Iris pigment epithelial cell (primary cell): ENCODE measurements around the gene CD36.
"Not testable (repeated sequence)": the region's sequence is repeated elsewhere in the genome, so short reads cannot be mapped to it uniquely, and the experiment has no call there.

Source experiments
- DNase-seq: peaks from one replicate; pipeline ENCODE4 v3.0.0-alpha.2; 2011; ENCODE audit warnings: low read depth

The CD36 gene

DNA sequence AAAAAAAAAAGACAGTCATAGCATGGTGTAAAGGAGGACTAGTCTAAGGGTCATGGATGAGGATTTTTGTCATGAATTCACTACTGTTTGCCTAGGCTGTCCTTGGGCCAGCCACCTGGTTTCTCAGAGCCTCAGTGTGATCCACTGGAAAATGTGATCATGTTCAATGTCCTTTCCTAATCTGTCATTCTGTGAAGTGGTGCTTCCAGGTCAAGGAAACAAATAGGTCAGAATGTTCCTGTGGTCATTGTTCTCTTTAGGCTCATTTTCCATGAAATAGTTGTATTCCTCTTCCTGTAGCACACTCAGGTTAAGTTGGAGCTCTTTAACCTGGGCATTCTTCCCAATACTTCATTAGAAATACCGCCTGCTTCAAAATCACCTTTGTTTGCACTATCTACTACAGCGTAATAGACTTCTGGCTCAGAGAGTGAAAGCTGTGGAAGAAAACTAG, 16.5 kb downstream of the CD36 start:
- no peak for DNase-seq

DNA sequence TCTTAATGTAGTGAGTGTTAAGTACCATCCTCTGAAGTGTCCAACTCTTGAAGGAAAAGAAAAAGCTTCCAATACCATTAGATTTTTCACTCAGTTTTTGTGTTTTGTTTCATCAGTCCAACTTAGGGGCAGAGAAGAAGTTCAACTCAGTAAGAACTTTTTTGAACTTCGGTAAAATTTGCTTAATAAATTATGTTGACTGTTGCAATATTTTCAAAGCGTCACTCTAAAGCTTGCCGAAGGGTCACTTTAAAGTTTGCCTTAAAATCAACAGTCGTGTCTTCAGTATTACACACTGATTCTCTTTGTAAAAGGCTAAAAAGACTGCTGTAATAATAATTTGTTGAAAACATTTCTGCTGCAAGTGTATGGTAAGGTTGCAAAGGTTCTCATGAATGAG, 17.6 kb downstream of the CD36 start:
- DNase-seq: no peak

DNA sequence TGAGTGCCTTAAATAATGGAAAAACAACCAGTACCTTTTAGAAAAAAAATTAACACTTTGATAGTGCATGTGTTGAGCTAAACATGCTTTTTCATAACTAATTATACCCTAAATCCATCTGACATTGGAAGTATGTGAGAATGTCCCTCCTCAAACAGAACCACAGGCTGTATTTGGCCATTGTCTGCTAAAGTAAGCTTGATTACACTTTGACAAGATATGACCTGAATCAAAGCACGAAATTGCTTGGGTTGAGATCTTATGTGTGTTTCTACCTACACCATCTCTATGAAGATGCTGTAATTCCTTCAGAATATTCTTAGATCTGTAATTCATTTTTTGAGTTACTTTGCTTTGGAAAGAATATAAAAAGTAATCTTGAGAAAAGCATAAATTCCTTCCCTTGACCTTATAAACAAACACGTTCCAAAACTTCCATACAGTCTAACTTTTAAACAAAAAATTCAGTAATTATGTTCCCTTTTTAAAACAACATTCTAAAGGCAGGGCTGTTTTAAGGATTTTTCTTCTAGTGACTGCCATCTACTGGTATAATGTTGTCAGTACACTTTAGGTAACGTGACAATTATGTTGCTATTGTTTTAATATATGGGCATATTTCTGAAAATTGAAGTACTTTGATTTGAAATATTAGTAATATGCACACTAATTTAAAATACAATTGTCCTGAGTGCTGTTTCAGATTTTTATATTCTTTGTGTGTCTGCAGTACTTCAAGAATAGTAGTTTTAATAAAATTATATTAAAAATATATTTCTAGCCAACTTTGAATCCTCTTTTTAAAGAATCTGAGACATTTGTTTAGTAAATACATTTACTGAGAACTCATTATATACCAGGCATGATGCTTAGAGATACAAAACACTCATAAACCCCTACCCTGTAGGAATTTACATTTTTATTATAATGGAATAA, 20.9 kb downstream of the CD36 start:
- DNase-seq: peak; percentile 28

DNA sequence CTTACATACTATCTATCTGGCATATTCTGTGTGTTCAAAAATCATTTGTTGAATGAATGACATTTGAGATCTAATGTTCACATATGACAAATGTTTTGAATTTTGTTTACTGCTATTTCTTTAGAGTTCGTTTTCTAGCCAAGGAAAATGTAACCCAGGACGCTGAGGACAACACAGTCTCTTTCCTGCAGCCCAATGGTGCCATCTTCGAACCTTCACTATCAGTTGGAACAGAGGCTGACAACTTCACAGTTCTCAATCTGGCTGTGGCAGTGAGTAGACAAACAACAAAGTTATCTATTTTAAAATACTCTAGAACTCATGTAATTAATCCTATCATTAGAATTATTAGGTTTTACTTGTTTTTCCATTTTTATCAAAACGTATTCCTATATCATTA, 22.5 kb downstream of the CD36 start:
- no peak for DNase-seq

DNA sequence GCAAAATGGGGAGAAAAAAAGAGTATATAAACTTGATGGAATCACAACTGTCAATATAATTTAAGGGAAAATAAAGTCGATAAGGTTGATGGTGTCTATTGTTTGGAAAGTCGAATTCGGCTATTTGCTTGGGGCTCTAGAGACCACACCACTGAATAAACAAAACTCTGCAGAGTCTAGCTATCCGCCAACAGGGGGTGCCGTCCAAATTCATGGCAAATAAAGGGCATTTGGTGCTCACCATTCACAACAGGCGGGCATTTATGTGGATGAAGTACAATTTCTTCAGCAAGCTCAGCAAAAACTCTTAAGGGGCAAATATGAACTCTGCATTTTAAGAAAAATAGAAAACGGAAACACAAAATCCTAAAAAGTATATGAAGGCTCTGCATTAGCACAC, 23.3 kb downstream of the CD36 start:
- DNase-seq: peak; percentile 6

DNA sequence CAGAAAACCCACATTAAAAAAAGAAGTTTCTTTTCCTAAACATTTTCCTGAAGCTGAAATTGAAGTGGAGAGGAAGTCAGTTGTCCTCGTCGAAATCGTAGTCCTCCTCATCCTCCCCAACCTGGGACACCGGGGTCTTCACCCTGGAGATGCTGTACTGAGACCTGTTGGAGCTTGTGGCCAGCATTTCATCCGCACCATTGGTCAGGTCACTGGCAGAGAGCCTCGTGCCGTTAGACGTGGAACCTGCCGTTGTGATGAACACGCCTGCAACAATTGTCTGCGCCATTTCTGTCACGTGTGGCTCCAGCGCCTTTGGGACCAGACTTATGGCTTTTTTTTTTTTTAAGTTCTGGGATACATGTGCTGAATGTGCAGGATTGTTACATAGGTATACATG, 23.8 kb downstream of the CD36 start:
- no peak for DNase-seq

DNA sequence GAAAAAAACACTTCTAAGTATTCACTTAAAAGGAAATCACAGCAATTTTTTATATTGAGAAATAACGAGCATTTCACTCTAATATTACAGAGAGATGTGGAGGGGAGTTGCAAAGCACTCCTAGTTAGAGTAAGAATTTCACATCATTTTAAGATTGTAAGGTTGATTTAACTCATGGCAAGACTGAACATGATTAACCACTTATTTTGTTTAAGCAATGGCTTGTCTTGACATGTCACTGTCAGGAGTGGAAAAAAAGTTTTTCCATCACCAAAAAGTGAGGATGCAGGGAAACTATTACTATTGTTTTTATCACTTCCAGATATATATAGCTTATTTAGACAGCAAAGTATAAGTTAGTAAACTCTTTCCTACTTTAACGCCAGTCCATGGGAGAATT, 27.1 kb downstream of the CD36 start:
- DNase-seq: no peak

DNA sequence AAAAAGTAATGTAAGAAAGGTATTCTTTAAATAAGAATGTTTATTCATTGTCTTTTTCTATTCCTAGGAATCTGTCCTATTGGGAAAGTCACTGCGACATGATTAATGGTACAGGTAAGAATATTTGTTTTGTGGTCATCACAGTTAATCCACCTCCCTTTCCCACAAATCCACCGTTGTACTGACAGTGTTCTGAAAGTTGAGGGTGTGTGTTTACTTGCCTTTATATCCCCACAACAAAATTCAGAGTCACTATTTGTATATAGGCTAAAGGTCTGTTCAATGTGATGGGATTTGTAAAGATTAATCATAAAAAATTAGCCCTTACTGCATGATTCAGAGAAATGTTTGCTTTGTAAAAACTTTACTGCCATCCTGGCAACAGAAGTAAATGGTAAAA, 27.9 kb downstream of the CD36 start:
- DNase-seq: no peak

DNA sequence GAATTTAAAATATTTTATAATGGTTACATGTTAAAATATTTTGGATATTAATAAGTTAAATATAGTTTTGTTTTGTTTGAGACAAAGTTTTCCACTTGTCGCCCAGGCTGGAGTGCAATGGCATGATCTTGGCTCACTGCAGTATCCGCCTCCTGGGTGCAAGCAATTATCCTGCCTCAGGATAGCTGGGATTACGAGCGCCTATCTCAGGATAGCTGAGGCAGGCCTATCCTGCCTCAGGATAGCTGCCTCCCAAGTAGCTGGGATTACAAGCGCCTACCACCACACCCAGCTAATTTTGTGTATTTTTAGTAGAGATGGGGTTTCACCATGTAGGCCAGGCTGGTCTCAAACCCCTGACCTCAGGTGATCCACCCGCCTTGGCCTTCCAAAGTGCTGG, 30.9 kb downstream of the CD36 start:
- not testable (repeated sequence) for DNase-seq

DNA sequence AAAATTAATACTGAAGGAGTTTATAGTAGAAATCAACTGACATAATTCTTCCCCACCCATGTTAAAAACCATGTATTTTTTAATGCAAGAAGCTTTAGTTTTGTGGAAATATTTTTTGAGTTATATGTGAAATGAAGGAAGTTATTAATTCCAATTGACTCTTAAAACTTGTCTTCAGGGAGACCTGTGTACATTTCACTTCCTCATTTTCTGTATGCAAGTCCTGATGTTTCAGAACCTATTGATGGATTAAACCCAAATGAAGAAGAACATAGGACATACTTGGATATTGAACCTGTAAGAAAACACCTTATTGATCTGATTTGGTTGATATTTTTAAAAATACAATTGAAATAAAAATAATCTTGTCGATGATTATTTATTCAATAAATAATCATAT, 33.3 kb downstream of the CD36 start:
- no peak for DNase-seq

DNA sequence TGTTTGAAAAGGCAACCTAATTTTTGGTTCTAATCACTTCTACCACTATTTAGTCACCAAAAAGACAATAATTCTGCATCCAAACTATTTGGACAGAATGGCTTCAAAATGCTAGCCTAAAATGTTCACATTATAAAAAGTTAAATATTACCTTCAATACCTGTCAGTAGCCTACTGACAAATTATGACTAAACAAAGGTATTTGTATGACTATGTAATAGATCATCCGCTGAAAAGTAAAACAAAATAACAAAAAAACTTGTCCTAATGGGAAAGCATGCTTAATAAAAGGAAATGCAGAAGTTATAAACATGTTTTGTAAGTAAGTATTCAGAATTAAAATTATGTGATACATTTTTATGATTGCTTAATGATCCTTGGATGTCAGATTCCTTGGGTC, 36.6 kb downstream of the CD36 start:
- no peak for DNase-seq

DNA sequence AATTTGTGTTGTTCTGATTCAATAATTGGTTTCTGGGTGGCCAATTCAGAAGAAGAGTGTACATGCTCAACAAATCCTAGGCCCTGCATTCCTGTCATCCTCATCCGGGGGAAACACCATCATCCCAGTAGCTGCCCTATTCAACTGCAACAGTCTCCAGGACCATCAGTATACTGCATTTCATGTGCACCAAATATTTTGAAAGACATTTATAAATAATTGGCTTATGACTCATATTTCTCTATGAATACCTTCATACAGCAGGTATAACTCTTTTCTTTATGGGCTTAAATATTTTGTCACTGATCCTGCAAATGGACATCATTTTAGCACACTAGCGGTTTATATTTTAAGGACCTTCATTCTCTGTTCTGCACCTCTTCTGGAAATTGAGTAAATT, 38.0 kb downstream of the CD36 start:
- DNase-seq: no peak

DNA sequence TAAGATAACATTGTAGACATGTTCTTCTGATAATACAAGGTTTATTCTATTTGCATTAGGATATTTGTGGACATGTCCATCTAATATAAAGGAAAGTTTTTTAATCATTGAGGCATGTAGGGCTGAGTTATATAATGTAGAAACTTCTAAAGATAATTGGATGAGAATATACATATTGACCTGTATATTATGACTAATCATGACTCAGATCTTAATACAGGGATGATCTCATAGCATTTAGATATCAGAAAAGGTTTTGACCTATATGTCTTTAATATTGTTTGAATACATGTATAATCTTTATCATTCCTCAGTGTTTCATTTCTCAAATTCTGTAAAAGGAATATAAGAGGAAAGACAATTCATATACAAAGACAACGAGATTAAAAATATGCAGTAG, 39.2 kb downstream of the CD36 start:
- peak; percentile 25 for DNase-seq

DNA sequence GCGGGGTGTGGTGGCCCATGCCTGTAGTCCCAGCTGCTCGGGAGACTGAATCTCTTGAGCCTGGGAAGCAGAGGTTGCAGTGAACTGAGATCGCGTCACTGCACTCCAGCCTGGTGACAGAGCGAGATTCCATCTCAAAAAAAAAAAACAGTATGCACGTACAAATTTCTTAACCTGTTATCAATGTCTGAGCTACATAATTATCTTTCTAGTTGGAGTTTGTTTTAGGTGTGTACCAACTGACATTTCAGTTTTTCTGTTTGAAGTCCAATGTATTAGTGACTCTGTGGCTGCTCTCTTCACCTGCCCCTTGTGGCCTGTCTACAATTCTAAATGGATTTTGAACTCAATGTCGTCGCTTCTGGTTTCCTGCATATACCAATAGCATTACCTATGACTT, 40.3 kb downstream of the CD36 start:
- no peak for DNase-seq

DNA sequence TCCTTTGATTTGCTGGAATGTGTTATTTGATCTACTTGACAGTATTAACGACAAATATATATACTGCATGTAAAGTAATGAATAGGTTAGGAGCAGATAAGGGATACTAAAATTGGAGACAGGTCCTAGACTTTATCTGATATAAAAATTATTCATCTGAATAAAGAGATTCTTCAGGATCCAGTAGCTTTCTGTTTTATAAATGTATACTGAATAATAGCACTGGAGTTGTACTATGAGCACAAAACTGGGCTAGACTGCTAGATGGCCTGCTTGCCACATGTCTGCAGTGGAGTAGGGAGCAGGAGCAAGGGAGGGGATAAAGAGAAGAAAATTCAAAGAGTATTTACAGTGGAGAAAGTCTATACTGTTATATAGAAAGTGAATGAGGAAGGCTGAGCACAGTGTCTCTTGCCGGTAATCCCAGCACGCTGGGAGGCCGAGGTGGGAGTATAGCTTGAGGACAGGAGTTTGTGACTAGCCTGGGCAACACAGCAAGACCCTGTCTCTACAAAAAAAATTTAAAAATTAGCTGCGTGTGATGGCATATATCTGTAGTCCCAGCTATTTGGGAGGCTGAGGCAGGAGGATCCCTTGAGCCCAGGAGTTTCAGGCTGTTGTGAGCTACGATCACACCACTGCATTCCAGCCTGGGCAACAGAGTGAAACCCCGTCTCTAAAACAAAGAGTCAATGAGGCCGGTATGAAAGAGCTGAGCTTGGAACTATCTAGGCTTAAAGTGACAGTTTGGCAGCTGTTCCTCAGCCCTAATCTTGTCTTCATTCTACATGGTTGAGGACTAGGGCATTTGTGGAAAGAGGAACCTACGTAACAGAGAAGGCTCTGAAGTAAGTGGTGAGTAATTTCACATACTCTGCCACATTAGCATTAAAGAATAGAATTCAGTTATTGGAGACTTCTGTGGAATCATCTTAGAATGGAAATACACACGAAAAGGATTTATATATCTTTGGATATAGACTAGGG, 41.8 kb downstream of the CD36 start:
- DNase-seq: no peak

DNA sequence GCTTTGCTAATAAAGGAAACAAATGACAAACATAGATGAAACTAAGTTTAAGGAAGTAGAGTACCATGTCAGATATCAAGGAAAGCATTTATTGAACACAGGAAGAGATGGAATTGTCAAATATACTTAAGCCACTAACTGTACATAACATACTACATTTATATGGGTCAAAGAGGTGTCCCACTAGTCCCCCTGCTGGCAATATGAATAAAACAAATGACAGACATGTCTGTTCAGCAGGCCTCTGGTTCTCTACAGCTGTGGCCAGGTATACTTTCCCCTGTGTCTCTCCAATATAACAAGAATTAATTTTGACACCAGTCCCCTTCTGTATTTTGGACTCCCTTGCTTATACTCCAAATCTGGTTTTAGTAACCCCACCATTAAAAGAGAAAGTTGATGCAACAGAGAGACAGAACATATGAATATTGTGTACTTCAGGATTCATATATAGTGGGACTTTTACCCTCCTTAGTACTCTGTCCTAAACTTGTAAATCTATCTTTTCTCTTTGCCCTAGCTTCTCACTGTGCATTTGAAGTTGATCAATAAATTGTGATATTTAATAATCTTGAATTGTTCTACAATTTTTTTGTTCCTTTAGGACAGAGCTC, 42.9 kb downstream of the CD36 start:
- peak; percentile 51 for DNase-seq

DNA sequence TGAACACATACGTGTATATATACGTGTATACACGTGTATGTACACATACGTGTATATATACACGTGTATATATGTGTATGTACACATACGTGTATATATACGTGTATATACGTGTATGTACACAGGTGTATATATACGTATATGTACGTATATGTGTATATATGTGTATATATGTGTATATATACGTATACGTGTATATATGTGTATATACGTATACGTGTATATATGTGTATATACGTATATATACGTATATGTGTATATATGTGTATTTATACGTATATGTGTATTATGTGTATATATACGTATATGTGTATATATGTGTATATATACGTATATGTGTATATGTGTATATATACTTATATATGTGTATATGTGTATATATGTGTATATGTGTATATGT, 44.3 kb downstream of the CD36 start:
- no peak for DNase-seq

DNA sequence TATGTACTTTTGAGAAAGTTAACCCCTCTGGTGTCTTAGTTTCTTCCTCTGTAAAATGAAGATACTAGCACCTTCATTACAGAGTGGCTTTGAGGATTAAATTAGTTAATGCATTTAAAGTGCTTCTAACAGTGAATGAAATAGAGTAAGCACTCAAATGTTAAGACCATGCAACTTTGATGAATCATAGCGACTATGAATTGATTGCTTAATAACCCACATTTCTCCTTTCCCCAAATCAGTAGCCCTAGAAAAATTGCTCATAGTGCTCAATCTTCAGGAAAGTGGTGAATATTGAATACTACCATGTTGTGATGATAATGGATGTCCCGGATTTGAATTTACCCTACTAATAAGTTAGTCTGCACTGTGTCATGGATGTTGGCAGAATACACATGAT, 48.1 kb downstream of the CD36 start:
- peak; percentile 69 for DNase-seq

DNA sequence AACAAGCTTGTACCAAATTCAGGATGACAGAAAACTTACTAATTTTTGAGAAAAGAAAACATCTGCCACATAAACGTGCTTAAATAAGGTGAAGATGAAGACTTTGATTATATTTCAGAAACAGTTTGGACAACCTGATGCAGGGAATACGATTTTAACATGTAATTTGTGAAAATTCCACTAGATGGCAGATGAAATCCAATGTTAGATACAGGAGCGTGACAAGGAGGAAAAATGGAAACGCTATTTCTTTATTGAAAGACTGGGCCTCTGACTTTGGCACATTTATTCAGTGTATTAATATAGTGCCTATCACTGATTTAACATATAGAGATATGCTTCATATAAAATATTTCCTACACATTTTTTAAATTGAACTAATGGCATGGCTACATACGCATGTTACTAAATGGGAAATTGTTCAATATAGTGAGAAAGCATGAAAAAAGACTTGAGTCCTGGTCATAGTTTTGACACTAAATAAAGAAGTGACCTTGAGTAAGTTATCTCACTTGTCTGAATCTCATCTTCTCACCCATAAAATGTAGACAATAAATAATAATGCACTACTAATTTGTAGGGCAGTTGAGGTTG, 60.7 kb downstream of the CD36 start:
- peak; percentile 59 for DNase-seq

DNA sequence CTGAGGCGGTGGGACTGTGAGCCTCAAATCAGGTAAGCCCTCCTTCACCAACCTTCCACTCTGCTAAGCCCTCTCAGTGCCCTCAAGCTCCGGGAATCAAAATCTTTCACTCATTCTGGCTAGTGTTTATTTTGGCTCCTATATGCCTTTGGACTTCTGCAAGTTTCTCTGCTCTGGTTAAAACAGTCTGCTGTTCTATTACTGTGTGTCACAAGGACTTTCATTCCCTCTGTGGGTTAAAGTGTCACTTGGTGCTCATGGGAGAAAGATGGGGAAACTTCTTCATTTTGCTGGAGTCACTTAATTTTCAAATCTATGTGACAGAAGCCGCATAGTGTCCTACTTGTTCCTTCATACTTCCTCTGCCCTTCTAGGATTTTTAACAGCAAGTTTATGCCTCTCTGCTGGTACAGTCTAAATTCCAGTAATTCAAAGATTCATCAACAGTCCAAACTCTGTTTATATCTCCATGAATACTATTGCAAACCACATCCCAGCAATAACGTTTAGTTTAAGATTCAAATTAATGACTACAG, 61.3 kb downstream of the CD36 start:
- peak; percentile 43 for DNase-seq

DNA sequence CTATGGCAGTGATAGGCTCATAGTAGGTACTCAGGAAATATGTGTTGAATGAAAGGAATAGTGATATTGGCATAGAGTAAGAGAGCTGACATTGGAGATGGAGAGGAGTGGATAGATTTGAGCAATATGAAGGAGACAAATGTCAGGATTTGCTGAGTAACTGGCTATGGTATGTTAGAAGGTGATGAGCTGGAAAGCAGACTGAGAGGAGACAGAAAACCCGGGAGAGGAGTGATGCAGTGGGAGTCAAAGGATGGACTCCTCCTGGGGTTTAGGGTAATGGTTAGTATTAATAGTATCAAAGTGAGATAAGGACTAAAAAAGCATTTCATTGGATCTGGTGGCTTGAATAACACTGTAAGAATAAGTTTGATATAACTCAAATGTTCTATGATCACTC, 64.8 kb downstream of the CD36 start:
- no peak for DNase-seq
